Vagina (tissue), 2 donors: ENCODE results near the gene TEX264.

Experiments
- CTCF ChIP-seq, 3 experiments: fragments of 450-650 bp in 2 of 3; fragments of 200-600 bp in 1 of 3; sonication (generic) in 1 of 3; IDR thresholded peaks; one replicate each; pipeline ENCODE4 v1.5.1; 2017 to 2019; ENCODE audit warnings: antibody characterized with exemption in 3 of 3, mild to moderate bottlenecking in 2 of 3, moderate library complexity in 2 of 3
- POLR2A ChIP-seq, 2 donors: fragments of 450-650 bp; IDR thresholded peaks; one replicate each; pipeline ENCODE4 v1.6.1; 2017; ENCODE audit warnings: antibody characterized with exemption in 2 of 2, mild to moderate bottlenecking in 2 of 2, moderate library complexity in 2 of 2

- TF ChIP-seq CTCF (IDR thresholded peaks at IDR 0.05) (no peak), POLR2A (IDR thresholded peaks at IDR 0.05) (no peak)
Measured at GRCh38 chr3:51709004-51709420, 38.0 kb downstream of the TEX264 start.
